Transverse colon (tissue), 3 donors: ENCODE data around the gene ZNF512B.

Experiments
- EP300 ChIP-seq: sonication (generic); formaldehyde crosslinking; IDR thresholded peaks from one replicate; pipeline ENCODE4 v1.6.1; 2017; ENCODE audit warnings: antibody characterized with exemption, low read depth
- TF ChIP-seq, protein P1 (sequence below), 5 experiments: fragments of 200-600 bp in 3 of 5; fragments of 450-650 bp in 2 of 5; sonication (generic) in 3 of 5; IDR thresholded peaks; 1 replicate in 2 of 5; 2 replicates in 3 of 5; pipeline ENCODE4 v1.5.1; 2016 to 2017; ENCODE audit warnings: antibody characterized with exemption in 5 of 5, inconsistent platforms in 3 of 5, mild to moderate bottlenecking in 2 of 5, moderate library complexity in 1 of 5

DNA sequence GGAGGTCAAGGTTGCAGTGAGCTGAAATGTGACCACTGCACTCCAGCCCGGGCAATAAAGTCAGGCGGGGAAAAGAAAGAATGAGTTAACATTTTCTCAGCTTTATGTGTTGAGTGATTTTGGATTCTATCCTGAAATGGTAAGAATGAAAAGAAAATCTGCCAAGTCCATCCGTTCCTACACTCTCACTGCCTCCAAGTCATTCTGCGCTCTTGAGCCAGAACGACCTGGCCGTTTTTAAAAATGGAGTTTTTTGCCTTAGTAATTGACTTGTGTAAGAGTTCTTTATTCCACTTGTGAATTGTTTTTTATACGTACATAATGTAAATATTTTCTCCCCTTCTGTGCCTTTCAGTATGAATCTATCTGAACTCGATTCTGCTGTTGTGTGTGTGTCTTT, 46.1 kb downstream of the ZNF512B start:
- TF ChIP-seq, protein P1, sequence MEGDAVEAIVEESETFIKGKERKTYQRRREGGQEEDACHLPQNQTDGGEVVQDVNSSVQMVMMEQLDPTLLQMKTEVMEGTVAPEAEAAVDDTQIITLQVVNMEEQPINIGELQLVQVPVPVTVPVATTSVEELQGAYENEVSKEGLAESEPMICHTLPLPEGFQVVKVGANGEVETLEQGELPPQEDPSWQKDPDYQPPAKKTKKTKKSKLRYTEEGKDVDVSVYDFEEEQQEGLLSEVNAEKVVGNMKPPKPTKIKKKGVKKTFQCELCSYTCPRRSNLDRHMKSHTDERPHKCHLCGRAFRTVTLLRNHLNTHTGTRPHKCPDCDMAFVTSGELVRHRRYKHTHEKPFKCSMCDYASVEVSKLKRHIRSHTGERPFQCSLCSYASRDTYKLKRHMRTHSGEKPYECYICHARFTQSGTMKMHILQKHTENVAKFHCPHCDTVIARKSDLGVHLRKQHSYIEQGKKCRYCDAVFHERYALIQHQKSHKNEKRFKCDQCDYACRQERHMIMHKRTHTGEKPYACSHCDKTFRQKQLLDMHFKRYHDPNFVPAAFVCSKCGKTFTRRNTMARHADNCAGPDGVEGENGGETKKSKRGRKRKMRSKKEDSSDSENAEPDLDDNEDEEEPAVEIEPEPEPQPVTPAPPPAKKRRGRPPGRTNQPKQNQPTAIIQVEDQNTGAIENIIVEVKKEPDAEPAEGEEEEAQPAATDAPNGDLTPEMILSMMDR (IDR thresholded peaks at IDR 0.05), result no peak
- TF ChIP-seq EP300, result no peak
